Measurements from ENCODE around the gene ALDH1L1.

DNA sequence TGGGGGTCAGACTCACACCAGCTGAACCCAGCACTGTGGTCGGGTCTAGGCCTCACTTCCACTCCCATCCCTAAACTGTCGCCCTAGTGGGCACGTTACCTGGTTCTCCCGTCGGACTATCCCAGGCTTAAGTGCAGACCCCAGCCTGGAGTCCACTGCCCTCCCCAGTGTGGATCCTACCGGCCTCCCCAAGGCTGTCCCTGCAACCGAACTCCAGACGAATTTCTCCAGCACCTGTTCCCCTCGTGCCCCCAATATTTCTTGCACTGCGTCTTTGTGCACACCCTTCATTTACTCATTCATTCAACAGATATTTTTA, 122.9 kb downstream of the ALDH1L1 start:
- no peak for TF ChIP-seq POLR2A (IDR thresholded peaks at IDR 0.05; ENCODE audit: extremely low read depth, insufficient read length)
- TF ChIP-seq, protein P1, sequence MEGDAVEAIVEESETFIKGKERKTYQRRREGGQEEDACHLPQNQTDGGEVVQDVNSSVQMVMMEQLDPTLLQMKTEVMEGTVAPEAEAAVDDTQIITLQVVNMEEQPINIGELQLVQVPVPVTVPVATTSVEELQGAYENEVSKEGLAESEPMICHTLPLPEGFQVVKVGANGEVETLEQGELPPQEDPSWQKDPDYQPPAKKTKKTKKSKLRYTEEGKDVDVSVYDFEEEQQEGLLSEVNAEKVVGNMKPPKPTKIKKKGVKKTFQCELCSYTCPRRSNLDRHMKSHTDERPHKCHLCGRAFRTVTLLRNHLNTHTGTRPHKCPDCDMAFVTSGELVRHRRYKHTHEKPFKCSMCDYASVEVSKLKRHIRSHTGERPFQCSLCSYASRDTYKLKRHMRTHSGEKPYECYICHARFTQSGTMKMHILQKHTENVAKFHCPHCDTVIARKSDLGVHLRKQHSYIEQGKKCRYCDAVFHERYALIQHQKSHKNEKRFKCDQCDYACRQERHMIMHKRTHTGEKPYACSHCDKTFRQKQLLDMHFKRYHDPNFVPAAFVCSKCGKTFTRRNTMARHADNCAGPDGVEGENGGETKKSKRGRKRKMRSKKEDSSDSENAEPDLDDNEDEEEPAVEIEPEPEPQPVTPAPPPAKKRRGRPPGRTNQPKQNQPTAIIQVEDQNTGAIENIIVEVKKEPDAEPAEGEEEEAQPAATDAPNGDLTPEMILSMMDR (IDR thresholded peaks at IDR 0.05; ENCODE audit: low read depth, low read length) = no peak
- TF ChIP-seq, protein P2, sequence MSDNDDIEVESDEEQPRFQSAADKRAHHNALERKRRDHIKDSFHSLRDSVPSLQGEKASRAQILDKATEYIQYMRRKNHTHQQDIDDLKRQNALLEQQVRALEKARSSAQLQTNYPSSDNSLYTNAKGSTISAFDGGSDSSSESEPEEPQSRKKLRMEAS (IDR thresholded peaks at IDR 0.05; ENCODE audit: low read depth, low read length) = no peak

Data from NB4 (cell line).